Adipocyte (in vitro differentiated cells): ENCODE results near the gene ASAP3.
"Not testable (repeated sequence)": the region's sequence is repeated elsewhere in the genome, so short reads cannot be mapped to it uniquely, and the experiment has no call there.

ENCODE experiments used
- DNase-seq: peaks from one replicate; pipeline ENCODE4 v3.0.0-alpha.2; 2015; ENCODE audit warnings: low read depth
- H3K27me3 ChIP-seq: replicated peaks from 2 replicates; pipeline ENCODE4 v1.7.0; 2013; ENCODE audit warnings: mild to moderate bottlenecking, low read length, moderate library complexity; ENCODE audit not compliant: control insufficient read depth, insufficient read depth
- H3K36me3 ChIP-seq: 2 replicates; pipeline ENCODE4 v1.7.0; 2013; ENCODE audit warnings: low read length, mild to moderate bottlenecking, moderate library complexity; ENCODE audit not compliant: control insufficient read depth, insufficient read depth, severe bottlenecking
- H3K4me1 ChIP-seq: 2 replicates; pipeline ENCODE4 v1.7.0; 2013; ENCODE audit warnings: mild to moderate bottlenecking, low read length, moderate library complexity; ENCODE audit not compliant: control insufficient read depth, insufficient read depth
- H3K4me3 ChIP-seq: 2 replicates; pipeline ENCODE4 v1.7.0; 2013; ENCODE audit warnings: mild to moderate bottlenecking, low read length, moderate library complexity
- H3K9ac ChIP-seq: 2 replicates; pipeline ENCODE4 v1.7.0; 2013; ENCODE audit warnings: mild to moderate bottlenecking, low read length, moderate library complexity
- H3K9me3 ChIP-seq: 2 replicates; pipeline ENCODE4 v1.7.0; 2013; ENCODE audit warnings: mild to moderate bottlenecking, low read length, moderate library complexity; ENCODE audit not compliant: control insufficient read depth

The ASAP3 gene

GRCh38 chr1:23506376-23507107 lies 22.6 kb upstream of the ASAP3 start:
- Histone ChIP-seq H3K9me3 (no peaks in the 10 kb centered on the region), H3K27me3 (no peaks in the 10 kb centered on the region), H3K4me1 (no peaks in the 10 kb centered on the region), H3K36me3 (no peaks in the 10 kb centered on the region), H3K4me3 (no peak overlapping the region), H3K9ac (no peak overlapping the region)
- DNase-seq, result no peak

DNA sequence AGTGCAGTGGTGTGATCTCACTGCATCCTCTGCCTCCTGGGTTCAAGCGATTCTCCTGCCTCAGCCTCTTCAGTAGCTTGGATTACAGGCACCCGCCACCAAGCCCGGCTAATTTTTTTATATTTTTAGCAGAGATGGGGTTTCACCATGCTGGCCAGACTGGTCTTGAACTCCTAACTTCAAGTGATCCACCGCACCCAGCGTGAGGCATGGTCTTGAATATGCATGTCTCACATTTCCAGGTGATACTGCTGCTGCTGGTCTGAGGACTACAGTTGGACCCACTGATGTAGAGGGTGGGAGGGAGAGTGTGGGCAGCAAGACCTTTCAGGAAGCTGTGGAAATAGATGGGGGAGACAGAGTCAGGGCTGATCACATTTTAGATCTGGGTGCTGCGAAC lies 21.9 kb upstream of the ASAP3 start:
- no peaks in the 10 kb centered on the region for H3K27me3 ChIP-seq
- H3K36me3 ChIP-seq, result no peaks in the 10 kb centered on the region
- H3K9me3 ChIP-seq, result no peaks in the 10 kb centered on the region
- no peak overlapping the region for H3K9ac ChIP-seq
- no peaks in the 10 kb centered on the region for H3K4me1 ChIP-seq
- no peak overlapping the region for H3K4me3 ChIP-seq
- DNase-seq, result no peak

GRCh38 chr1:23504156-23504555 lies 20.2 kb upstream of the ASAP3 start:
- DNase-seq, H3K27me3 ChIP-seq, H3K4me3 ChIP-seq, H3K4me1 ChIP-seq, H3K9ac ChIP-seq, H3K36me3 ChIP-seq, H3K9me3 ChIP-seq: not testable (repeated sequence)

DNA sequence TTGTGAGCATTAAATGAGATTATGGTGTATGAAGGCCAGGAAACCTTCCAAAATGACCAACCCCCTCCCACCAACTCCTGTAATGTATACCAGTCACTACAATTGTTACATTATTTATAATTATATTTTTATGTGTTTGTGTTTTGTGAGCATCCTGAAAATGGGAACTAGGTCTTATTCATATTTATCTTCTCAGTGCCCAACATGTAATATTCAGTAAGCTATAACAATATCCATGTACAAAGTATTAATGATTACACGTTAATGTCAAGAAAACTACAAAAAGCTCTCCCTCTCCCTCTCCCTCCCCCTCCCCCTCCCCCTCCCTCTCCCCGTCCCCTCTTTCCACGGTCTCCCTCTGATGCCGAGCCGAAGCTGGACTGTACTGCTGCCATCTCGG lies 19.0 kb upstream of the ASAP3 start:
- no peak for DNase-seq
- Histone ChIP-seq H3K9me3 (no peaks in the 10 kb centered on the region), H3K9ac (no peak overlapping the region), H3K4me1 (no peaks in the 10 kb centered on the region), H3K4me3 (no peak overlapping the region), H3K27me3 (no peaks in the 10 kb centered on the region), H3K36me3 (no peaks in the 10 kb centered on the region)

DNA sequence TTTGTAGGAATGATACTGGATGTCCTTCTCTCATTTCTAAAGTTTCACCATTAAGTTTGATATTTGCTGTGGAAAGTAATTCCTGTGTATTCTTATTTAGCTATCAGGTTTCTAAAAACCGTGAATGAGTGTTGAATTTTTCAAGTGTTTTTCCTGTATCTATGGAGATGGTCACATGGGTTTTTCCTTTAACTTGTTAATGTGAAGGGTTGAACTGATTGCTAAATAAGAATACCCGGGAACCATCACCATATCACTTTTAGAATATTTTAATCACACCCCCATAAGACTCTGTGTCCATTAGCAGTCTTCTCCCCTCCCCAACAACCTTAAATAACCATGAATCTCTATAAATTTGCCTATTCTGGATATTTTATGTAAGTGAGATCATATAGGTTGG lies 16.5 kb upstream of the ASAP3 start:
- no peak for DNase-seq
- H3K36me3 ChIP-seq, result no peaks in the 10 kb centered on the region

GRCh38 chr1:23497777-23498439 lies 13.9 kb upstream of the ASAP3 start:
- Histone ChIP-seq H3K4me1 (peaks cover 3% of the 10 kb centered on the region), H3K9me3 (no peaks in the 10 kb centered on the region), H3K4me3 (no peak overlapping the region), H3K9ac (peak overlapping the region; percentile 54), H3K36me3 (no peaks in the 10 kb centered on the region), H3K27me3 (no peaks in the 10 kb centered on the region)
- no peak for DNase-seq

More for the DNA sequence above, 16.5 kb upstream of the ASAP3 start:
- no peaks in the 10 kb centered on the region for H3K27me3 ChIP-seq
- H3K9ac ChIP-seq, result no peak overlapping the region
- no peak overlapping the region for H3K4me3 ChIP-seq
- H3K9me3 ChIP-seq, result no peaks in the 10 kb centered on the region
- H3K4me1 ChIP-seq, result peaks cover 3% of the 10 kb centered on the region

GRCh38 chr1:23496490-23497181 lies 12.7 kb upstream of the ASAP3 start:
- H3K27me3 ChIP-seq, result no peaks in the 10 kb centered on the region
- H3K9me3 ChIP-seq, result no peaks in the 10 kb centered on the region
- DNase-seq, result no peak
- H3K4me3 ChIP-seq, result no peak overlapping the region
- H3K9ac ChIP-seq, result no peak overlapping the region
- no peaks in the 10 kb centered on the region for H3K36me3 ChIP-seq
- peaks cover 3% of the 10 kb centered on the region for H3K4me1 ChIP-seq

DNA sequence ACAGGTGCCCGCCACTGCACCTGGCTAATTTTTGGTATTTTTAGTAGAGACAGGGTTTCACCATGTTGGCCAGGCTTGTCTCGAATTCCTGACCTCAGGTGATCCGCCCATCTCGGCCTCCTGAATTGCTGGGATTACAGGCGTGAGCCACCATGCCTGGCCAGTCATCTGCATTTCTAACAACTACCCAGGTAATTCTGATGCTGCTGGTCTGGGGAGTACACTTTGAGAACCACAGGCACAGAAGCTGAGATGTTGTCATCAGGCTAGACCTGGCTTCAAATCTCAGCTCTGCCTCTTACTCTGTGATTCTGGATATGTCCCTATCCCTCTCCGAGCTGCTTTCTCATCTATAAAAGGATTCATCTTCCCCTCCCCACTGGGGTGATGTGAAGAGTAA lies 10.9 kb upstream of the ASAP3 start:
- not testable (repeated sequence) for H3K9ac ChIP-seq, H3K27me3 ChIP-seq, H3K4me1 ChIP-seq, H3K9me3 ChIP-seq, H3K4me3 ChIP-seq, DNase-seq, H3K36me3 ChIP-seq

DNA sequence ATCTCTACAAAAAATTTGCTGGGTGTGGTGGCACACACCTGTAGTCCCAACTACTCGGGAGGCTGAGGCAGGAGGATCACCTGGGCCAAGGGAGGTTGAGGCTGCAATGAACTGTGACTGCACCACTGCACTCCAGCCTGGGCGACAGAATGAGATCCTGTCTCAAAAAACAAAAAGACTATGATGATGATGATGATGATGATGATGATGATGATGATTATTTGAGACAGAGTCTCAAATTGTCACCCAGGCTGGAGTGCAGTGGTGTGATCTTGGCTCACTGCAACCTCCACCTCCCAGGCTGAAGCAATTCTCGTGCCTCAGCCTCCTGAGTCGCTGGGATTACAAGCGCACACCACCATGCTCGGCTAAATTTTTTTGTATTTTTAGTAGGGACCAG lies 8.8 kb upstream of the ASAP3 start:
- H3K4me1 ChIP-seq, H3K4me3 ChIP-seq, H3K36me3 ChIP-seq, H3K9me3 ChIP-seq, H3K27me3 ChIP-seq, H3K9ac ChIP-seq, DNase-seq: not testable (repeated sequence)

DNA sequence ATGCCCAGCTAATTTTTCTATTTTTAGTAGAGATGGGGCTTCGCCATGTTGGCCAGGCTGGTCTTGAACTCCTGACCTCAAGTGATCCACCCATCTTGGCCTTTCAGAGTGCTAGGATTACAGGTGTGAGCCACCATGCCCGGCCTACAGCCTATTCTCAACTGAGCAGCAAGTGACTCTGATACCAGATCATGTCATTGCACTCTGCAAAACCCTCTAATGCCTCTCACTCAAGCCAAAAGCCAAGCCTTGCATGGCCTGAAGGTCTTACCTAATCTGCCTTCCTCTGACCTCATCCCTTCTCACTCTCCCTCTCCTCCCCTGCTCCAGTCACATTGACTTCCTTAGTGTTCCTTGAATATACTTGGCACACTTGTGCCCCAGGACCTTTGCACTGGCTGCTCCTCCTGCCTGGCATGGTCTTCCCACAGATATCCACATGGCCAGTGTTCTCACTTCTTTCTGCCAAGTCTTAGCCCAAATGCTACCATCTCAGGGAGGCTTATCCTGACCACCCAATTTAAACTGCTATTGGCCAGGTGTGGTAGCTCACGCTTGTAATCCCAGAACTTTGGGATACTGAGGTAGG lies 8.2 kb upstream of the ASAP3 start:
- no peak for DNase-seq
- Histone ChIP-seq H3K27me3 (no peaks in the 10 kb centered on the region), H3K4me3 (no peak overlapping the region), H3K4me1 (no peaks in the 10 kb centered on the region), H3K36me3 (no peaks in the 10 kb centered on the region), H3K9ac (no peak overlapping the region), H3K9me3 (no peaks in the 10 kb centered on the region)

- no peak for DNase-seq
- Histone ChIP-seq H3K9me3 (no peaks in the 10 kb centered on the region), H3K4me1 (peaks cover 4% of the 10 kb centered on the region), H3K36me3 (no peaks in the 10 kb centered on the region), H3K9ac (no peak overlapping the region), H3K27me3 (no peaks in the 10 kb centered on the region), H3K4me3 (no peak overlapping the region)
These were observed 5.9 kb upstream of the ASAP3 start for GRCh38 chr1:23489842-23490241.
